Measurements from ENCODE around the gene STK32B. TPM values are rescaled to one million over a fixed set of nuclear protein-coding genes. Genes with fewer than 3 reads are reported as not detected.

The STK32B gene
- polyA plus RNA-seq, 1 of the 3 experiments (the other 2 are of a cell fraction): 0.20 TPM

- H3K27me3 ChIP-seq (ENCODE audit: insufficient read depth): no peaks in the 10 kb centered on the region
- H3F3A ChIP-seq (replicated peaks; ENCODE audit: insufficient read depth): no peaks in the 10 kb centered on the region
- no peaks in the 10 kb centered on the region for H3K79me2 ChIP-seq (ENCODE audit: insufficient read depth)
- H3K27ac ChIP-seq (ENCODE audit: low read depth in 2 of 2, low read length in 1 of 2): no peak overlapping the region
- H3K9me2 ChIP-seq: no peaks in the 10 kb centered on the region
- DNase-seq: no peak
- no peak overlapping the region for H2AFZ ChIP-seq (ENCODE audit: low read depth)
- H3K9me3 ChIP-seq: no peaks in the 10 kb centered on the region
- peaks cover 0 to 4% of the 10 kb centered on the region in 2 experiments; a peak in 1 of 4 replicates for H3K4me1 ChIP-seq (ENCODE audit: control insufficient read depth in 1 of 2, insufficient read depth in 2 of 2, low read depth in 1 of 2, low read length in 1 of 2)
- H4K20me1 ChIP-seq (ENCODE audit: insufficient read depth): no peaks in the 10 kb centered on the region
- POLR2A ChIA-PET: no interaction called here
- no peaks in the 10 kb centered on the region for H3K36me3 ChIP-seq (replicated peaks in 1 of 2; ENCODE audit: control insufficient read depth in 1 of 2, insufficient read depth in 2 of 2, low read length in 1 of 2)
- H3K4me2 ChIP-seq: no peak overlapping the region
- H3K4me3 ChIP-seq (ENCODE audit: low read depth in 2 of 2, low read length in 1 of 2): no peak overlapping the region
- CTCF ChIA-PET: no interaction called here
- TF ChIP-seq GABPA (IDR thresholded peaks at IDR 0.05; ENCODE audit: low read depth) (no peak), FOXM1 (IDR thresholded peaks at IDR 0.05; ENCODE audit: low read depth) (no peak), TEAD4 (IDR thresholded peaks at IDR 0.05; ENCODE audit: borderline replicate concordance, insufficient read depth) (no peak), MXI1 (IDR thresholded peaks at IDR 0.05; ENCODE audit: low read depth, low read length) (no peak), NFIC (IDR thresholded peaks at IDR 0.05; ENCODE audit: borderline replicate concordance) (no peak), SIN3A (IDR thresholded peaks at IDR 0.05; ENCODE audit: borderline replicate concordance, low read depth, low read length) (no peak), ELF1 (IDR thresholded peaks at IDR 0.05) (no peak), JUND (IDR thresholded peaks at IDR 0.05) (no peak)
- WGBS (ENCODE audit: low lambda C conversion rate): 13% methylated on average over 4 of the region's 5 CpGs
- H3K9ac ChIP-seq: no peak overlapping the region
These were observed 421.8 kb downstream of the STK32B start for GRCh38 chr4:5473125-5473524.

GRCh38 chr4:5474756-5475155 is 423.5 kb downstream of the STK32B start:
- no peaks in the 10 kb centered on the region for H4K20me1 ChIP-seq (ENCODE audit: insufficient read depth)
- no peaks in the 10 kb centered on the region for H3K9me2 ChIP-seq
- TF ChIP-seq RXRA (IDR thresholded peaks at IDR 0.05; ENCODE audit: borderline replicate concordance, low read depth) (no peak), SIN3A (IDR thresholded peaks at IDR 0.05; ENCODE audit: borderline replicate concordance, low read depth, low read length) (no peak), REST (IDR thresholded peaks at IDR 0.05; ENCODE audit: low read depth, low read length) (no peak), RCOR1 (IDR thresholded peaks at IDR 0.05; ENCODE audit: low read length) (no peak), USF1 (IDR thresholded peaks at IDR 0.05; ENCODE audit: borderline replicate concordance, low read depth) (no peak), NRF1 (IDR thresholded peaks at IDR 0.05; ENCODE audit: low read depth, low read length) (no peak), SMC3 (IDR thresholded peaks at IDR 0.05; ENCODE audit: low read depth, low read length) (no peak), TEAD4 (IDR thresholded peaks at IDR 0.05; ENCODE audit: borderline replicate concordance, insufficient read depth) (no peak)
- ChIA-PET POLR2A (no interaction called here), CTCF (interaction anchor here (1.3 kb wide), 1 partner anchor 15 kb away, joined by 4 read pairs; no protein-coding TSS in a partner anchor)
- no peaks in the 10 kb centered on the region for H3K79me2 ChIP-seq (ENCODE audit: insufficient read depth)
- H3K4me2 ChIP-seq: no peak overlapping the region
- H3K27me3 ChIP-seq (ENCODE audit: insufficient read depth): no peaks in the 10 kb centered on the region
- H2AFZ ChIP-seq (ENCODE audit: low read depth): no peak overlapping the region
- 36% methylated on average over 9 of the region's 9 CpGs for WGBS (ENCODE audit: low lambda C conversion rate)
- H3K4me1 ChIP-seq (ENCODE audit: control insufficient read depth in 1 of 2, insufficient read depth in 2 of 2, low read depth in 1 of 2, low read length in 1 of 2): peaks cover 0 to 7% of the 10 kb centered on the region in 2 experiments; a peak in 1 of 4 replicates
- no peak overlapping the region for H3K27ac ChIP-seq (ENCODE audit: low read depth in 2 of 2, low read length in 1 of 2)
- no peak overlapping the region for H3K9ac ChIP-seq
- DNase-seq: no peak
- H3K4me3 ChIP-seq (ENCODE audit: low read depth in 2 of 2, low read length in 1 of 2): no peak overlapping the region; a peak in 1 of 4 replicates
- no peaks in the 10 kb centered on the region for H3K36me3 ChIP-seq (replicated peaks in 1 of 2; ENCODE audit: control insufficient read depth in 1 of 2, insufficient read depth in 2 of 2, low read length in 1 of 2)
- H3K9me3 ChIP-seq: no peaks in the 10 kb centered on the region
- H3F3A ChIP-seq (replicated peaks; ENCODE audit: insufficient read depth): no peaks in the 10 kb centered on the region

Measured in SK-N-SH (cell line).